GM21528 (cell line): ENCODE results near the gene ENOX1.
A peak's percentile ranks its signal among the peaks of the same experiment; 100 is the strongest.

Source experiments
- ATAC-seq: cut with Tn5 transposase; IDR thresholded peaks from one replicate; pipeline ENCODE4 v1.9.1; 2021; ENCODE audit warnings: mild to moderate bottlenecking, moderate library complexity; ENCODE audit not compliant: unreplicated experiment, low FRiP score

The ENOX1 gene

DNA sequence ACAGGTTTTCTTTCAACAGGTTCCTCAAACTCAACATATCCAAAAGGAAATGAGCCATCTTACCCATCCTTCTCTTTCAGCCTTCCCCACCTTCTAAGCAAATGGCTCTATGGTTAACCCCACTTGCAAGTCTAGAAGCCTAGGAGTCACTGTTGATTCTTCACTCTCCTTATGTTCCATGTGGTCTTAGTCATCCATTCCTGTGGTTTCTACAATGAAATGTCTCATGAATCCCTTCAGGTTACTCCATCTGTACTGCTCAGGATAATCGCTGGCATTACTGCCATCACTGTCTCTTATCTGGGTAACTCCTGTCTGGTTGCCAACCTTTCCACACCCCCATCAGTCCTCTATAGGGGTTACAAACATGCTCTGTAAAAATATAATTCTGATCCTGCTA lies 381.3 kb downstream of the ENOX1 start:
- ATAC-seq = no peak

DNA sequence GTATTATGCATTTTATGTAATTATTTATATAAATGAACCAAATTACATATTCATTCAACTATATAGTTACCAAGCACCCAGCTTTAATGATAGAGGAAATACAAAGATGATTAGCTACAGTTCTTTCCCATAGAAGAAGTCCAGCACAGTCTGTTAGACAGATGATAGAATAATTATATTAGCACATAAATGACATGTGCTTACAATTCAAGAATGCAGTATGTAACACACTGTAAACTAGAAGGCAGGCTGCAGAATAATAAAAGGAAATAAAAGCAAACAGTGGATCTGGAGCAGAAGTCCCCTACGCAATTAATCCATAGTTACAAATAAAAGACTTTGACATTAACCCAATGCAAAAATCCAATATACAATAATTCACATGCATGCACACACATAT lies 384.4 kb downstream of the ENOX1 start:
- no peak for ATAC-seq

DNA sequence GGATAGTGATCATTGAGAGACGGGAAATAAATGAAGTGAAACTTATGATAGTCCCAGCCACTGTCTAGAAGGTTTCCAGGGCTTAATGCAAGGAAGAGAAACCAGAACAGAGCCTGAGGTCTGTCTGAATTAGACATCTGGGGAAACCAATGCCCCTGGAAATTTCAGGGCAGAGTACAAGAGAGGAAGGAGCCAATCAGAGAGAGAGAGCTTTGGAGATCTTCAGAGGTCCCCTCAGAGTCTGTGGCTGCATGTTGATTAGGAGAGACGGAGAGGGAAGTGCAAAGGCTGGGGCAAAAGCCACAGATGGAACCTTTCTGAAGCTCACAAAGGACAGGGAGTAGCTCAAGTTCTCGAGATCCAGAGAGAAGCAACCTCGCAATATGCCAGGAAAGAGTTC lies 385.4 kb downstream of the ENOX1 start:
- ATAC-seq = no peak

DNA sequence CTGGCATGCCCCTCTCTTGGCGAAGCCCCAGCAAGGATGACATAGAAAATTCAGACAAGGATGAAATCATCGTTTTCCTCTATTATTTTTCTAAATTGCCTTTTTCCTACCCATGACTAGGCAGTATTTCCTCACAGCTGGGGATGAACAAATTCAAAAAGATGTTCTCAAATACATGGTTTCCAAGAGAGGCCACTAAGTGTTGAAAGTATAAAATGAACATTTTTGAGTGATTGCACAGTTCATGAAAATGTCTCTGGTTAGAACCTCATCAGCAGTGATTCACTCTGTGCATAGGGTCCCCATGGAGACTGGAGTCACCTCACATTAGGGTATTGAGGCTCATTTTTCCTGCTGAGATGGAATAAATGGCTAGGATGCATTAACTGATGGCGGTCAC lies 389.7 kb downstream of the ENOX1 start:
- no peak for ATAC-seq

DNA sequence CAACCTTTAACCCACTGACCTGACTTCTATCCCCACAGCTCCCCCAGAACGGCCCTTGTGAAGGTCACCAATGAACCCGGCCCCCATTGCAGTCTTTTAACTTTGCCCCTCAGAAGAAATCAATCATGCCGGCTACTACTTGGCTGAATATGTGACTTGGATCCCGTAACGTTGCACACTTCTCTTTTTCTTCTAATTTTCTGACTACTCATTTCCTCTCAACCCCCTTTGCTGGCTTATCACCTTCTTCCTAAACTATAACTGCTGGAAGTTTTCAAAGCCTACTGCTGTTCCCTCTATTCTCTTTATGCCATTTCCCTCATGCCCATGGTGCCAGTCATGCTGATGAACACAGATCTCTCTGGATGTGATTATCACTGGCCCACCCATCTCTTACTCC lies 395.7 kb downstream of the ENOX1 start:
- ATAC-seq = peak; percentile 22

DNA sequence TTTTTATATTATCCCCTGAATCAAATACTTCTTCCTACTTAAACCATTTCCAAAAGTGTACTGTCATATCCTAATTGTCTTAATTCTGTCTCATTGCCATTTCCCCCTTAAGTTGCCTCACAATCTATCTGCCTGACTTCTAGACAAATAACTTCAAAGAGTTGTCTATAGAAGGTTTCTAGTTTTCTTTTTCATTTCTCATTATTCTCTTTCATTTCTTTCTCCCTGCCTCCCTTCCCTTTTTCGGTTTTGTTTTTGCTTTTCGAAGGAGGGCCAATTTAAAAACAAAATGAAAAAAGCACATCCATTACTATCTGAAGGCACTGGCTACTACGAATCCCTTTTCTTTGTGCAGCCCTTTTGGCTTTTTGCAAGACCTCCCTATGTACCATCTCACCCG lies 396.2 kb downstream of the ENOX1 start:
- peak; percentile 56 for ATAC-seq

DNA sequence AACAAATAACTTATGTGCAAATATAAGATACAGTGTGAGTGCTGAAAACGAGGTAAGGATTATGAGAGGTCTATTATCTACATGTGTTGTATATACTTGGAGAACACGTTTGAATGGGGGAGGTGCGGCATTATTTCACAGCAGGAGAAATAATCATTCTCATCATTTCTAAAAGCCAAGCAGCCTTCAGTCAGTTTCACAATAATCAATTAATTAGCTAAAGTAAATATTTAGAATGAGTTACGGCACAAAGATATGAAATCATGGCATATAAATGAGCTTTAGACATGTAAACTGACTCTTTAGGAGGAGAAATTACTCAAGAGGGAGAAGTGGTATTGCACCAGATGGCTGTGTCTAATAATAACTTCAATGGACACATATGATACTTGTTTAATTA lies 396.8 kb downstream of the ENOX1 start:
- ATAC-seq = no peak

DNA sequence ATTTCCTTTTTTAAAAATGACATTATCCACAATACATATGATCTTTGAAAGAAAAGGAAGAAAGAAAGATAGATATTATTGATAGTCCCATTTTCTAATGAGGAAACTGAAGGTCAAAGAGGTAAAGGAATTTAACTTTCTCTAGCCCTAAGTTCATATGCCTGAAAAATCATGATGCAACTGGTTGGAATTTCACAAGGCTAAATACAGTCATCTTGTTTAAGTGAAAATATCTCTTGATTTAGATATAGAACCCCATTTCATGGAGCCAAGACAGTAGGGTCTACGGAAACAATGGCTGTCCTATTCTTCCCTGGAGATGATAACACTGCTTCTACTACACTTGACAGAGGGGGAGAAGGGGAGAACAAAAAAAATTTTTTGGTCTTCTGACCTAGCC lies 397.2 kb downstream of the ENOX1 start:
- no peak for ATAC-seq

DNA sequence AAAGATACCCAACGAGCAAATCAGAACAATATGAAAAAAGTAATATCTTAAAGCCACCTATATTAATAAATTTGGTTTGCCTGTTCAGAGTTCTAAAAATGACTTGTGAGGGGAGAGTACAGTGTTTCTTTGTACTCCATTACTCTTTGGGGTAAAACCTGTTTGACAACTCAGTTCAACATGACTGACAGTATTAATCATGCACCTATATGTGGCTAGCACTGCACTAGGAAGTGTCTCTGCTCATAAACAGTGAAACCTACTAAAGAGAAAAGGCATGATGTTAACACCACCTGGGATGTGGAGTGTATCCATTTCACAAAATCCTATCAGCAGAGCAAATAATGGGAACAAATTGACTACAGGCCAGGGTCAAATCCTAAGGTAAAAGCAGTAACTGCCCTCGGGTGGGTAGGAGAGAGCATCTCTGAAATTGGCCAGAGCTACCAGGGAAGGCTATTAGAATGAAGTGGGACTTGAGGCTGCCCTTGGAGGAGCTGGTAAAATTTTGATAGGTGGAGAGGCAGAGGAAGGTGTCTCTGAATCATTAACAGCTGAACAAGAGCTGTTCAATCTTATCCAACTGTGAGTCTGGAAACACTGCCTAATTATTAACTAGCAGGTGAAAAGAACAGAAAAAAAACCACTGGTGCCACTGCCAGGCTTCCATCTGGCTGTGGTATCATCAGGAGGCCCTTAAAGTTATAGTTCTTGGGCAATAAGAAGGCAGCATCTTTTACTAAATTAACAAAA lies 398.3 kb downstream of the ENOX1 start:
- ATAC-seq = peak; percentile 52

DNA sequence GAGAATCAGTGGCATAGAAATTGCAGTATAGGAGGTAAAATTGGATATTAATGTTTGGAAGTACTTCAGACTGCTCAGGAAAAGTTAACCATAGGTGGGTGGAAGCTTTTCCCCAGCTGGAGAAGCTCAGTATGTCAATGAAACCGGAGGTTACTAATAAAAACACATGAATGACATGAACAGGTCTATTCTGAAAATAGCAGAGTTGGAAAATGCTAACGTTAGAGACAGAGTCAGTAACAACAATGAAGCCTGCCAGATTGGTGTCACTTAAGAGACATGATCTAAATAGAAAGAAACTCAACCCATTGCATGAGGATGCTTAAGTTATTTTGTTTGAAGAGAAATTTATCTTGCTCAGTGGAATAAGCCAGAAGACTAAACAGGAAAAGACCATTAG lies 398.9 kb downstream of the ENOX1 start:
- ATAC-seq = no peak

DNA sequence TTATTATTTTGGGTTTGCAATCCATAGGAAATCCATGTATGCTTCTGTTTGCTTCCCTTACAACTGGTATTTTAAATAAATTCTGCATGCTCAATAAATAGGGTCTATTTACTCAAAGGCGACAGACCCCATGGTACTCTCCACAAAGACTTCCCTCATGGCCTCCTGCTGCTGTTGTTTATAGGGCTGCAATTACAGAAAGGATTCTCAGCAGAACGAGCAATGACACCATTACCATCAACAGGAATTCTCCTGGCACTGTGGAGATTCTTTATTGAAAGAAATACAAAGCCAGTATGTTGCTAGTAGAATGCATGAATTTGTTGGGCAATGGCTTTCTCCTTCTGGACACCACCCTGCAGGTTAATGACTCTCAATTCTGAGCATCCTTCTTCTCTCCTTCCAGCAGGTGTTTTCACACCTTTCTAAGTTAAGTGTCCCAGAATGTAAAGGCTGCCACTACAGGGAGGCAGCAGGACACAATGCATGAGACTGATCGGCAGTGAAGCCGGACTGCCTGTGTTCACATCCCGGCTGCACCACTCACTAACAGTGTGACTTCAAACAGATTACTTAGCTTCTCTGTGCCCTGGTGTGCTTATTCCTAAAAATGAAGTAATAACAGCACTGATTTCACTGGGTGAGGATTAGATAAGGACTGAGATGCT lies 403.1 kb downstream of the ENOX1 start:
- no peak for ATAC-seq

DNA sequence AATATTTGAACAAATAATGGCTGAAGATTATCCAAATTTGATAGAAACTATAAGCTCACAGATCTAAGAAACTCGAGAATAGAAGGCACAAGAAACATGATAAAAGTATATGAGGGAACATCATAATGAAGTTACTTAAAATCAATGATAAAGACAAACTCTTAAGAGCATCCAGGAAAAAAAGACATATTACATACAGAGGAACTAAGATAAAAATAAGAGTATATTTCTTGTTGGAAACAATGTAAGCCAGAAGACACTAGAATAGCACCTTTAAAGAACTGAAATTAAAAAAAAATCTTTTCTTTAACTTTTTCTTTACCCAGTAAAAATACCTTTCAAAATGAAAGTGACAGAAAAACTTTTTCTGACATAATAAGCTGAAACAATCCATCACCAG lies 407.0 kb downstream of the ENOX1 start:
- no peak for ATAC-seq

DNA sequence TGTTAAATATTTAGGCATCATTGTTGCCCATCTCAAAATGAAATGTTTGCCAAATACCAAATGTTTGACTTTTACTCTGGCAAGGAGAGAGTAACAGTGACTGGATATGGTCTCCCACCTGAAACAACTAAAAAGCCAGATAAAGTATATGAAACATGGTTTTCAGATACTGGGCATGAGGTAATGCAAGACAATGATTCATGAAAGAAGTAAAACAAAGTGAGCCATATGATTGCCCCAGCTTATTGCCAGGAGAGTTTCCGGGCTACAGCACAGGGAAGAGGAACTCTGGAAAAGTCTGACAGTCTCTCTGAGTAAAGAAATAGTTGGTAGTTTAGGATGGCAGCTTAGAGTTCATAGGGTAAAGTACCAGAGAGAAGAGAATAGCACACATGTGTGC lies 408.8 kb downstream of the ENOX1 start:
- ATAC-seq = no peak

DNA sequence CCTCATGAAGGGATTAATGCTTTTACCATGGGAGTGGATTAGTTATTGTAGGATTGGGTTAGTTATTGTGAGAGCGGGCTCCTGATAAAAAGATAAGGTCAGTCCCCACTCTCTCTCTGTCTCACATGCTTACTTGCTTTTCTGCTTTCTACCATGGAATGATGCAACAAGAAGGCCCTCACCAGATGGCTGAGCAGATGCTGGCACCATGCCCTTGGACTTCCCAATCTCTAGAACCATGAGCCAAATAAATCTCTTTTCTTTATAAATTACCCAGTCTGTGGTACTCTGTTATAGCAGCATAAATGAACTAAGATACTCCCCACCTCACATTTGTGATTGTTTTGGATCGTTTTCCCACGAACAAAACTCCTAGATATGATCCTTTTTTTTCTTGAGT lies 409.6 kb downstream of the ENOX1 start:
- ATAC-seq = no peak

DNA sequence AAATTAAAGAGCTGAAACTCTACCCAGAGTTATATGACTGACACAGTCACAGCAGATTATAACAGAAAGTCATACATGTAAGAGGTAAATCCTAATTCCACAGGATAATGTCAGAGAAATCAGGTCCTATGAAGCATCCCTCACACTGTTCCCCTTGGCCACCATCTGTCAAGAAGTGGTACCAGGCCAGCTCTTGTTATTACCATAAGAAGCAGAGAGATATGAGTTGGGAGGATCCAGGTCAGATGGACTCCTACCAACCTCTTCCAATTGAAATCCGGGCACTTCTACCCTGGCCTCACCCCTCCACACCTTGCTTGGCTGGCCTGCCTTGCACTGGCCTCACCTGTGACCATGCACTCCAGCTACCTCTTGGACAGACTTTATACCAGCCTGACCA lies 410.2 kb downstream of the ENOX1 start:
- no peak for ATAC-seq

DNA sequence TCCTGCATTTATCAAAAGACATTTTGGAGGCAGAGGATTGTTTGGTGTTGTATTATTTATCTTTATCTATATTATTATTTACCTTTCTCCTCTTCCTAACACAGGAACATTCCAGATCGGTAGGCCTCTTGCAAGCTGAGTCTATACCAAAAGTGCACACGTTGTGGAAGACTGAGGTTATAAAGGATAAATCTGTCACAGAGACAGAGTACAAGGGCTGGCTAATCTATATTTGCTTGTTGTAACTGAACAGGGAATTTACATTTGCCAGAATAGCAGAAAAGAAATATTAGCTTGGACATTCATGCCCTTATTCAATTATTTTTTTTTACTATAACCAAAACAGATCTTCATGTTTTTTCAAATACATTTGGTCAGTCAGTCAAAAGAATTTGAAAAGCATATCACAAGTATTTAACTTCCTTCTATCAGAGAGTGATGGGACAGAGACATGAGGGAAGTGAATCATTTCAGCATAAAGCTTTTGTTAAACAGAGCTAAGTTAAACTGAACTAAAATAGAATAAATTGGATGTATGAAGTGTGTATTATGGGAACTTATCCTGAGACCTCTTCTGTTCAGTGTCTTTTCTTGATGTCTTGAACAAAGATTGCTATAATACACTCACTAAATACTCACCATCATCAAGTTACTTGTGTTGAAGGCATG lies 410.8 kb downstream of the ENOX1 start:
- ATAC-seq = no peak

DNA sequence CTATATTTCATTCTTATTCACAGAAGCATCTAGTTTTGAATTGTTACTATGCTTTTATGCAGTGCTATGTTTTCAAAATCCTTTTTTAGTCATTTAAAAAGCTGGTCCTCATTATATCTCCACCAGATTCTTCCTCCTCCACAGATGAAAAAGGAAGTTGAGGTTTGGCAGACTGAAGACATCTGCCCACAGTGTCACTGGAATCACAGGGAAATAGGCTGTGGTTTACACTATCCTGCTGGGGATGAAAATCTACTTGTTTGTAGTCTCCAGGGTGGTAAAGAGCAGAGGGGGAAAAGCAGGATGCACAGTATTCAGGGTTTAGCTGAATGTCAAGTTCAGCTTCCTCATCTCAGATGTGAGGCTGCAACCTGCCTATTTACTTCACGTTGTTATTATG lies 412.2 kb downstream of the ENOX1 start:
- no peak for ATAC-seq

DNA sequence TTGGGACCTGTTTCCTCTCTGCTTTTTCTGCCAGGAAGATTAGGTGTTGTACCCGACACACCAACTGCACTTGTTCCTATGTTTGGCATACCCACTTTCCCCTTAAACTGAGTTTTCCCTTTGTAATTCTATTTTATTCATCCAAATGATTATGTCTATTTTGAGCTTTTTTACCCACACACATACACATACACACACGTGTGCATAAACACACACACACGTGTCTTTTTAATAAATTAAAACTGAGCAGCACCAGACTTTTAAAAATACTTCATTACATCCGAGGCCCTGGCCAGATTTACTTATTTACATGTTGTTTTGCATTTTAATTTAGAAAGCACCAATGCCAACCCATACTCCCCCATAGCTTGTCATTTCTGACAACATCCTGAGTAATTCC lies 413.4 kb downstream of the ENOX1 start:
- ATAC-seq = no peak

DNA sequence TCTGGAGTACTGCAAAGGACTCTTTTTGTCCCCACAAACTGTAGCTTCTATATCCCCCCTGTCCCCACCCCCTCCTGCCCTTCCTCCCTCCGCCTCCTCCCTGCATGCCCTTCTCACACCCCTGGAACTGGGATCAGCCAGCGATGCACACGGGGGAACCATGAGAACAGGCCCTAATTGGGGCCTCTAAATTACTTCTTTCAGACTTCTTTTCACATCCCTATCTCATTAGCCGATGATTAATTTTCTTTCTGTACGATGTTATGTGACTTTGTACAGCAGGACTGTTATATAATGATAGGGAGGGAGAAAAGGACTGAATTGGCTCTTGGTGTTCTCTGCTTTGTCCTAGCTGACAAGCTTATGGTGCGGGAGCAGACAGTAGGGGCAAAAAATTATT lies 415.9 kb downstream of the ENOX1 start:
- no peak for ATAC-seq

DNA sequence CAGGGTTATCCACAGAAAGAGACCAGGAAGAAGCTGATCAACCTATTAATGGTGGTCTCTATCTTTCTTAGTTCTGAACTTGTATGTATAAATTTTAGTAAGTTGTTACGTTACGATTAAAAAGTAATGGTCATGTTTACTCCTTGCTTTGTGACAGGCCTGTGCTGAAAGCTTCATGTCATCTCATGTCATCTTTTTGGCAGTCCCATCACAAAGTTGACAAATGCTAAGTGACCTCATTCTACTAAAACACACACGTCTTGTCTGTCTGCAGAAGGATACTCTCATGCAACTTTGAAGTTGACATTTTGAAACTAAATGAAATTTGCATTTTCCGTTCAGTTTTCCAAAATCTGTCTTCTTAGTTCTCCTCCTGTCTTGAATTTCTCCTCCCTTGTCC lies 417.5 kb downstream of the ENOX1 start:
- no peak for ATAC-seq

DNA sequence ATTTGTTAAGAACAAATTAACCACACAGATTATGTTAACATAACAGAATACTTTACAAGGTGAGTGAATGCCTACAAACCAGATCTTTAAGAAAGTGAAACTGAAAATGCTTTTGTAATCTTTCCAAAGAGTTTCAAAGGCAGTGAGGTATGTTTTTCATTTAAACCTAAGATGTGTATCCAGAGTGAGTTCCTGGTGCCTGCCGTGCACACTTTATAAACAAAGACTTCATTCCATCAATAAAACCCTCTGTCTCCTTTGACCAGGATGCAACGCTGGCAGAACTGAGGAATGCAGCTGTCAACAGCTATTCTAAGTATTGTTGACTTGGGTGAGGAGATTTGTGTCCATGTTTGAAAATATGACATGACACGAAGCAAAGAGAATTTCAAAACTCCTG lies 418.8 kb downstream of the ENOX1 start:
- no peak for ATAC-seq

DNA sequence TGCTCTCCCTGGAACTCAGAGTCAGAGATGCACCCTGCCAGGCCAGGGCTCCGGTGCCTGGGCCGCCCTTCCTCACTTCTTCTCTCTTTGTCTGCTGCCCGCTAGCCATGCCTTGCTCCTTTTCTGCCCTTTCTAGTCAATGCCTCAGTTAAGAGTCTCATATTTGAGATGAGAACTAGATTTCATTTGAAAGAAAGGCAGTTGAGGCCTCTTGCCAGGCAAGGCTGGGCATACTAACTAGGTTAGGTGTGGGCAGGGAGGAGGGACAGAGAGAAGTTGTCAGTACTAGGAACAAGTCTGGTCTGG lies 421.8 kb downstream of the ENOX1 start:
- ATAC-seq = no peak
